Ectodermal cell (in vitro differentiated cells): ENCODE results near the gene RAB40C.

Source experiments
- H3K27ac ChIP-seq: 2 replicates; pipeline ENCODE4 v1.7.0; 2013; ENCODE audit warnings: mild to moderate bottlenecking, low read depth, low read length; ENCODE audit not compliant: insufficient read depth, poor library complexity, severe bottlenecking
- H3K27me3 ChIP-seq: 2 replicates; pipeline ENCODE4 v1.7.0; 2013; ENCODE audit warnings: mild to moderate bottlenecking, low read length; ENCODE audit not compliant: insufficient read depth, control insufficient read depth, poor library complexity, severe bottlenecking
- H3K36me3 ChIP-seq: one replicate; pipeline ENCODE4 v1.7.0; 2013; ENCODE audit warnings: low read length; ENCODE audit not compliant: control insufficient read depth, insufficient read depth
- H3K4me1 ChIP-seq: one replicate; pipeline ENCODE4 v1.7.0; 2013; ENCODE audit warnings: low read length; ENCODE audit not compliant: control insufficient read depth, insufficient read depth
- H3K4me3 ChIP-seq: 2 replicates; pipeline ENCODE4 v1.7.0; 2013; ENCODE audit warnings: low read depth, low read length, control low read depth; ENCODE audit not compliant: insufficient read depth
- H3K9me3 ChIP-seq: 2 replicates; pipeline ENCODE4 v1.7.0; 2013; ENCODE audit warnings: mild to moderate bottlenecking, low read length, moderate library complexity; ENCODE audit not compliant: control insufficient read depth
- WGBS, 2 experiments: methylation state at CpG; one replicate each; pipeline ENCODE4 v1.1.7; 2013; ENCODE audit warnings: missing lambda C conversion rate in 2 of 2; 5-methylcytosine and 5-hydroxymethylcytosine counted together

The RAB40C gene

DNA sequence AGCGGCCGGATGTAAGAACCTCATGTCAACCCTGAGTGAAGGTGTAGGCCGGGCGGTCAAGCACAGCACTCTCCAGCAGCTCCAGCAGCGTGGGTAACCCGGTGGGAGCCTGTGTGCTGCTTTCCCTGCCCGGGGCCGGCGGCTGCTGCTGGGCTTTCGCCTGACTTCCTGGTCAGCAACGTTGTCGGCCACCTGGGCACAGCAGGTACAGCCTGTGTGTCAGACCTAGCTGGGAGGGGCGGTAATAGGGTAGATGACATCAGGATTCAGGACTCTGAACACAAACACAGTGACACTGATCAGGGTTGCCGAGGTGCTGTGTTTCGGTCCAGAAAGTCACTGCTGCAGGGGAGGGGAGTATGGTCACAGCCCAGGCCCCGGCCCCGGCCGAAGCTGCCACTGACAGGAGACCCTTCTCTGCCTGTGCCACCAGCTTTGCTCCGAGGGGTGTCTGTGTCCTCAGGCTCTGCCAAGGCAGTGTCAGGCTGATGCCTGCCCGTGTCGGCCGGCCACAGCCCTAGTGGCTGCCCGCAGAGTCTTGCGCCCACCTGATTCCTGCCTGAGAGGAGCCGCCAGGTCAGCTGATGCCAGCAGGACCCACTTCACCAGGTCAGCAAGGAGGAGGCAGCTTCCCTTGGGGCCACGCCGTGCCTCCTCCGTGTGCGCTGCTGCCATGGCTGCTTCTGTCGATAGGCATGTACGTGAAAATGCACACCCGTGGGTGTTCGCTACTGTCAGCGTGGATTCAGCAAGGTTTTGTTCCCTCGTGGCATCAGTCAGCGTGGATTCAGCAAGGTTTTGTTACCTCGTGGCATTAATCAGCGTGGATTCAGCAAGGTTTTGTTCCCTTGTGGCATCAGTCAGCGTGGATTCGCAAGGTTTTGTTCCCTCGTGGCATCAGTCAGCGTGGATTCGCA is 9.2 kb downstream of the RAB40C start:
- 96% methylated on average over 40 of the region's 43 CpGs for WGBS, 2 experiments
- H3K4me1 ChIP-seq, result no peaks in the 10 kb centered on the region
- no peak overlapping the region for H3K4me3 ChIP-seq
- no peaks in the 10 kb centered on the region for H3K9me3 ChIP-seq
- no peak overlapping the region for H3K27ac ChIP-seq
- H3K27me3 ChIP-seq, result no peaks in the 10 kb centered on the region
- H3K36me3 ChIP-seq, result peaks cover 7% of the 10 kb centered on the region

DNA sequence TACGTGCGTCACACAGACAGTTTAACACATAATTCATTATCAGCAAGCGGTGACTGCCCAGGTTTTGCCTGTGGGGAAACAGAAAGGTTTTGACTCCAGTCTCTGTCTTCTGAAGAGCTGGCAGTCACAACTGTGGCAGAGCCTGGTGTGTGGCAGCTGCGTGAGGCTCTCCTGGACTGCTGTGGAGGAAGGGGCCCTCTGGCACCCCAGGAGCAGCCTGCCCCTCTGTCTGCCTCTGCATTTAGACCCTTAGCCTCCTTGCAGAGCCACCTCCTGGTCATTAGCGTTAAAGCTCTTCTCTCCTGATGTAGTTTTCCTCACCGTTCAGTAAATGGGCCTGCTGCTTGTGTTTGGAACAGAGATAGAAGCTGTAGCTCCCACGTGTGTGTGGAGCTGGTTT is 10.9 kb downstream of the RAB40C start:
- Histone ChIP-seq H3K36me3 (peaks cover 7% of the 10 kb centered on the region), H3K27me3 (no peaks in the 10 kb centered on the region), H3K4me1 (no peaks in the 10 kb centered on the region), H3K27ac (no peak overlapping the region), H3K9me3 (no peaks in the 10 kb centered on the region), H3K4me3 (no peak overlapping the region)
- 56 to 62% methylated on average over 7 of the region's 7 CpGs for WGBS, 2 experiments

DNA sequence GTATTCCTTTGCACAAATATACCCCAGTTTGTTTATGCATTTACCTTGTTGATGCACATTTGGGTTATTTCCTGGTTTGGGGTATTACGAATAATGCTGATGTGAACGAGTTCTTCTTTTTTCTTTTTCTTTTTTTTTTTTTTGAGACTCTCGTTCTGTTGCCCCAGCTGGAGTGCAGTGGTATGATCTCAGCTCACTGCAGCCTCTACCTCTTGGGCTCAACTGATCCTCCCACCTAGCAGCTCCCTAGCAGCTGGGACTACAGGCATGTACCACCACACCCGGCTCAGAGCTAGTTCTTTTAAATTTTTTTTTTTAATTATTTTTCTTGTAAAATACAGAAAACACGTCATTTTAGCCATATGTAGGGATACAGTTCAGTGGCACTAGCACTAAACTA is 14.1 kb downstream of the RAB40C start:
- Histone ChIP-seq H3K4me1 (no peaks in the 10 kb centered on the region), H3K27me3 (no peaks in the 10 kb centered on the region)

DNA sequence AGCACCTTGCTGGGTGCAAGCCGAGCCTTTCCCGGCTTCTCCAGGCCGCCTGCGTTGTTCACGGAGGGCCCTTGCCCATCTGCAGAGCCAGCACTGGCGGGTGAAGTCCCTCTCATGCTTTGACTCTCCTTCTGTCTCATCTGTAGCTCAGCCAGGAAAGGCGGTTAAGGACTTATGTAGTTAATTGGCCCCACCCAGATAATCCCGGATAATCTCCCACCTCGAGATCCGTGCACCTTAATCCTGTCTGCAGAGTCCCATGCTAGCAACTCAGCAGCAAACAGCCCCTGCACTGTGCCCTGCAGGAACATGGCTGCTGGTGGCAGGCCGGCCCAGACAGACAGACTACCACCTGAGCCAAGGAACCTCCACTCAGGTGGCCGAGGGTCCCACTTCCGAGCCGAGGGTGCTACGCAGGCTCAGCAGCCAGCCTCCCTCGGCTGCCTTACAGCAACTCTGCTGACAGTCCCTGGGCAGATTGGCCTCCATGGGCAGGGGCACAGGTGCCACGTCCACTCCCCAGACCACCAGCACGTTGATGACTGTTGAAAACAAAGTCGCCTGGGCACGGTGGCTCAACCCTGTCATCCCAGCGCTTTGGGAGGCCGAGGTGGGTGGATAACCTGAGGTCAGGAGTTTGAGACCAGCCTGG is 16.9 kb downstream of the RAB40C start:
- 93 to 94% methylated on average over 22 of the region's 22 CpGs for WGBS, 2 experiments
- Histone ChIP-seq H3K9me3 (no peaks in the 10 kb centered on the region), H3K27ac (no peak overlapping the region), H3K36me3 (no peaks in the 10 kb centered on the region), H3K27me3 (no peaks in the 10 kb centered on the region), H3K4me1 (no peaks in the 10 kb centered on the region), H3K4me3 (no peak overlapping the region)

More for the DNA sequence above, 14.1 kb downstream of the RAB40C start:
- Histone ChIP-seq H3K4me3 (no peak overlapping the region), H3K9me3 (no peaks in the 10 kb centered on the region), H3K36me3 (peaks cover 4% of the 10 kb centered on the region), H3K27ac (no peak overlapping the region)
- WGBS, 2 experiments, result 94 to 95% methylated on average over 4 to 5 of the region's 5 CpGs

DNA sequence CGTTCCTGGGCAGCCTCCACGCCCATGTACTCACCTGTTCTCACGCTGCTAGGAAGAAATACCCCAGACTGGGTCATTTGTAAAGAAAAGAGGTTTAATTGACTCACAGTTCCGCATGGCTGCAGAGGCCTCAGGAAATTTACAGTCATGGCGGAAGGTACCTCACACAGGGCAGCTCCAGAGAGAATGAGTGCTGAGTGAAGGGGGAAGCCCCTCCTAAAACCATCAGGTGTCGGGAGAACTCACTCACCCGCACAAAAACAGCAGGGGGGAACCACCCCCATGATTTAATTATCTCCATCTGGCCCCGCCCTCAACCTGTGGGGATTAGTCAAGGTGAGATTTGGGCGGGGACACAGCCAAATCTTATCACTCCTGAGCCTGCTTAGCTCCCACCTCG is 18.2 kb downstream of the RAB40C start:
- WGBS, 2 experiments, result 73 to 75% methylated on average over 9 to 10 of the region's 10 CpGs
- Histone ChIP-seq H3K9me3 (no peaks in the 10 kb centered on the region), H3K36me3 (no peaks in the 10 kb centered on the region), H3K27ac (no peak overlapping the region), H3K4me3 (no peak overlapping the region), H3K4me1 (no peaks in the 10 kb centered on the region), H3K27me3 (no peaks in the 10 kb centered on the region)

DNA sequence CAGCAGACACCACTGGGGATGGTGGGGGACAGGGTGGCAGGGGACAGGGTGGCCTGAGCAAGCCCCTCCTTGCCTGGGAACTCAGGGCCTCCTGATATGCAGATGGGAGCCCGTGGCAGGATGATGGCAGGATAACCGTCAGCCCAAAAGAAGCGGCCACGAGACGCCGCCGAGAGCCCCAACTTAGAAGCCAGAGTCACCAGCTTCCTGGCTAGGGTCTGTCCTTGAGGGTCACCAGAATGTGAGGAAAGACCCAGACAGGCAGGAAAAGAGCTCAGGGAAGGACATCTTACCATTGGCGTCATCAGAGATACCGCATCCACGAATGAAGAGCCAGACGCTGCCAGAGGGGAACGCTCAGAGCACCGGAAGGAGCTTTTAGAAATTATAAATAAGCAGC is 19.4 kb downstream of the RAB40C start:
- no peaks in the 10 kb centered on the region for H3K36me3 ChIP-seq
- no peak overlapping the region for H3K4me3 ChIP-seq
- 95 to 96% methylated on average over 13 of the region's 13 CpGs for WGBS, 2 experiments
- H3K27ac ChIP-seq, result no peak overlapping the region
- H3K4me1 ChIP-seq, result no peaks in the 10 kb centered on the region
- H3K9me3 ChIP-seq, result no peaks in the 10 kb centered on the region
- H3K27me3 ChIP-seq, result no peaks in the 10 kb centered on the region

DNA sequence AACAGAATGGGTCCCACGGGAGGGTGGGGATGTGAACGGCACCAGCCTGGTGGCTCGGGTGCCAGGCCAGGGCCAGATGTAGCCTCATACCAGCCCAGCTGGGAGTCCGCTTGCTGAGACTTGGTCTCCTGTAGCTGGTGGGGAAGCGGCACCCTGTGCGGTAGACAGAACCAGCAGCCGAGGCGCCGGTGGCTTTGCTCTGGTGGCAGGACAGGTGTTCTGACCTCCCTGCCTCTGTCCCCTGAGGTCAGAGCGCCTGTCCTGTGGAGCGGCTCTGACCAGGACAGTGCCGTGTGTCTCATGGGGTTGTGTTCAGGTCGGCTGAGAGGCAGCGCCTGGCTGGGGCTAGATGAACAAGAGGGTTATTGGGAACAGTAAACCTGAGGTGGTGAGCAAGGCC is 20.1 kb downstream of the RAB40C start:
- Histone ChIP-seq H3K27me3 (no peaks in the 10 kb centered on the region), H3K27ac (no peak overlapping the region), H3K36me3 (no peaks in the 10 kb centered on the region), H3K9me3 (no peaks in the 10 kb centered on the region), H3K4me1 (no peaks in the 10 kb centered on the region), H3K4me3 (no peak overlapping the region)
- WGBS, 2 experiments, result 94% methylated on average over 14 of the region's 14 CpGs

DNA sequence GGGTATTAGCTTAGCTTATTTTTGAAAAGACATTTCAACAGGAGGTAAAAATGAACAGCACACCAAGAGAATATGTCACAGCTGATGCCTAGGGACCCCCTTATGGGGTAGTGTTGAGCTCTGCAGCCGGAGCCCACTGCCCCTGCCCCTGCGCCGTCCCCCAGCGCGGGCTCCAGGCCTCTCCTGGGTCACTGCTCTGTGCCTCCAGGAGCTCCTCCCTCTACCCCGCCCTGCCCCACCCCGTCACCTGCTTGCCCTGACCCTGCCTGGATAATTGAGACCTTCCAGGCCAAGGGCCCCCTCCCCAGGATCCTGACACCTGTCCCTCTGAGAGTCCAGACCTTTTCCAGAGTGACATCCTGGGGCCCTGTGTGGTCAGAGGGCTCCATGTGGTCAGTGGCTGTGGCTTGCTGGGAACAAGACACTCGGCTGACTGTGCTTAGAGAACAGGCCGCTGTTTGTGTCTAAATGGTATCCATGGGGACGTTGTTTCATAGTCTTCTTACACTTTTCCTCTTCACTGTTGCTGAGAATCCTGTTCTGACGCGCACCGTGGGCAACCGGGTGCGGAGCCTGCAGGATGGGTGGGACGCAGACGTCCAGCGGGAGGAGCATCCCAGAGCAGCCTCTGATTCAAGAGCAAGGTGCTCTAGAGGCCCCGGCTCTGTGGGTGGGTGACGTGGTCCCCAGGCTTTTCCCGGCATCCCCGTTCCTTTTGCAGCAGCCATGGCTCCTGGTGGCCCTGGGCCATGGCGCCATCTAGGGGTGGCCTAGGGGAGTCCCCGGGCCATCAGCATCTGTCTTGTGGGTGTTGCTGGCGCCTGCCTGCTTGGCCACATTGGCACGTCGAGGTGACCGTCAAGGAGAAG is 20.9 kb downstream of the RAB40C start:
- Histone ChIP-seq H3K4me3 (no peak overlapping the region), H3K27me3 (no peaks in the 10 kb centered on the region), H3K36me3 (no peaks in the 10 kb centered on the region), H3K4me1 (no peaks in the 10 kb centered on the region), H3K27ac (no peak overlapping the region), H3K9me3 (no peaks in the 10 kb centered on the region)
- 82 to 84% methylated on average over 28 of the region's 28 CpGs for WGBS, 2 experiments

DNA sequence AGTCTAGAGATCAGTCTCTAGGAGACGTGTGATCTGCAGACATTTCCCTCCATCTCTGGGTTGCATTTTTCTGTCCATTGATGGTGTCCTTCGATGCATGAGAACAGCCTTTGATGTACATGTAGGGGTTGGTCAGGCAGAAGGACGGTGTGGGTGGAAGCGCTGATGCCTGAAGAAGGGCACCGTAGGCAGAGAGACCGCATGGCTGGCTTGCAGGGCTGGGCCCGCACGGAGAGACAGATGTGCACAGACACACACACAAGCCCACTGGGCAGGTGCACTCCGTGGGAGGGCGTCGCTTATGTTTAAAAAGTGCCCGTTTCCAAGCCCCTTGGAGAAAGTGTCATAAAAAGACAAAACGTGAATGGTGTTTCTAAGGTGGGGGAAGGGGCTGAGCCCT is 25.3 kb downstream of the RAB40C start:
- Histone ChIP-seq H3K9me3 (no peaks in the 10 kb centered on the region), H3K27ac (no peak overlapping the region), H3K4me1 (no peaks in the 10 kb centered on the region), H3K4me3 (no peak overlapping the region), H3K27me3 (no peaks in the 10 kb centered on the region), H3K36me3 (no peaks in the 10 kb centered on the region)
- WGBS, 2 experiments, result 95 to 97% methylated on average over 13 of the region's 13 CpGs
